GM19467 (cell line): ENCODE data around the gene SMIM9.
"Not testable (repeated sequence)": the region's sequence is repeated elsewhere in the genome, so short reads cannot be mapped to it uniquely, and the experiment has no call there.

Experiments used
- ATAC-seq: cut with Tn5 transposase; IDR thresholded peaks from one replicate; pipeline ENCODE4 v1.9.1; 2021; ENCODE audit warnings: mild to moderate bottlenecking, moderate library complexity; ENCODE audit not compliant: unreplicated experiment

SMIM9 gene

GRCh38 chrX:154834562-154834961 is at the start of gene SMIM9:
Gene SMIM9, minus strand, starts transcription at chrX:154834662. Its CDS starts 3,806 bp downstream, at chrX:154830856.
- ATAC-seq, result no peak

GRCh38 chrX:154884069-154884468 is 49.6 kb upstream of the SMIM9 start:
- not testable (repeated sequence) for ATAC-seq

- no peak for ATAC-seq
Measured at GRCh38 chrX:154873329-154873728, 38.9 kb upstream of the SMIM9 start.

GRCh38 chrX:154868522-154868921 is 34.1 kb upstream of the SMIM9 start:
- ATAC-seq, result not testable (repeated sequence)

GRCh38 chrX:154855256-154855655 is 20.8 kb upstream of the SMIM9 start:
- ATAC-seq, result no peak

GRCh38 chrX:154850957-154851611 is 16.6 kb upstream of the SMIM9 start:
- ATAC-seq, result no peak

GRCh38 chrX:154840856-154841255 is 6.4 kb upstream of the SMIM9 start:
- no peak for ATAC-seq

- ATAC-seq, result no peak
Measured at GRCh38 chrX:154836163-154836562, 1.7 kb upstream of the SMIM9 start.

GRCh38 chrX:154833746-154834274 is 652 bp downstream of the SMIM9 start:
- ATAC-seq, result no peak

- no peak for ATAC-seq
Measured at GRCh38 chrX:154829926-154830442, 4.5 kb downstream of the SMIM9 start.

GRCh38 chrX:154829134-154829533 is 5.3 kb downstream of the SMIM9 start:
- ATAC-seq, result no peak

- no peak for ATAC-seq
Measured at GRCh38 chrX:154828016-154828408, 6.5 kb downstream of the SMIM9 start.

- peak; percentile 92 for ATAC-seq
Measured at GRCh38 chrX:154827194-154828015, 7.1 kb downstream of the SMIM9 start.

GRCh38 chrX:154825586-154825985 is 8.9 kb downstream of the SMIM9 start:
- ATAC-seq, result not testable (repeated sequence)

GRCh38 chrX:154824638-154825037 is 9.8 kb downstream of the SMIM9 start:
- ATAC-seq, result no peak

GRCh38 chrX:154822029-154822428 is 12.4 kb downstream of the SMIM9 start:
- no peak for ATAC-seq

- no peak for ATAC-seq
Measured at GRCh38 chrX:154821523-154821922, 12.9 kb downstream of the SMIM9 start.

- ATAC-seq, result peak; percentile 68
Measured at GRCh38 chrX:154819771-154820341, 14.6 kb downstream of the SMIM9 start.

- no peak for ATAC-seq
Measured at GRCh38 chrX:154818916-154819770, 15.3 kb downstream of the SMIM9 start.

GRCh38 chrX:154817048-154817618 is 17.3 kb downstream of the SMIM9 start:
- ATAC-seq, result not testable (repeated sequence)
